Activated T-cell treated with anti-CD3 and anti-CD28 coated beads, Interleukin-2, amount 50 U/mL, for 4 hours (primary cell): Measurements from ENCODE around the gene SREBF2. TPM values are rescaled to one million over a fixed set of nuclear protein-coding genes. Genes with fewer than 3 reads are reported as not detected.
"Not testable (repeated sequence)": the region's sequence is repeated elsewhere in the genome, so short reads cannot be mapped to it uniquely, and the experiment has no call there.

Experiments used
- ATAC-seq, 2 donors: fragments of 200-7000 bp; cut with Tn5 transposase; one replicate each; pipeline ENCODE4 v1.10.0; 2021
- DNase-seq: peaks from one replicate; pipeline ENCODE4 v3.0.0-alpha.2; 2020
- H3K27me3 Mint-ChIP-seq: one replicate; pipeline ENCODE4 v1.8.0; 2021; ENCODE audit warnings: low read depth, mixed read lengths
- H3K36me3 Mint-ChIP-seq: one replicate; pipeline ENCODE4 v1.8.0; 2022; ENCODE audit warnings: mixed read lengths; ENCODE audit not compliant: insufficient read depth
- H3K4me1 Mint-ChIP-seq: one replicate; pipeline ENCODE4 v1.8.0; 2021; ENCODE audit warnings: low read depth, mixed read lengths
- H3K4me3 Mint-ChIP-seq: one replicate; pipeline ENCODE4 v1.8.0; 2021; ENCODE audit warnings: mild to moderate bottlenecking, moderate library complexity, mixed read lengths
- H3K9me3 Mint-ChIP-seq: one replicate; pipeline ENCODE4 v1.8.0; 2021; ENCODE audit warnings: mixed read lengths
- total RNA-seq, 3 donors: library from RNA; stranded (reverse); gene quantifications; one replicate each; pipeline ENCODE4 v1.2.1, GENCODE V29; 2021

The SREBF2 gene
- total RNA-seq, 3 donors from 2014 or later: 123 to 178 (median 155) TPM

DNA sequence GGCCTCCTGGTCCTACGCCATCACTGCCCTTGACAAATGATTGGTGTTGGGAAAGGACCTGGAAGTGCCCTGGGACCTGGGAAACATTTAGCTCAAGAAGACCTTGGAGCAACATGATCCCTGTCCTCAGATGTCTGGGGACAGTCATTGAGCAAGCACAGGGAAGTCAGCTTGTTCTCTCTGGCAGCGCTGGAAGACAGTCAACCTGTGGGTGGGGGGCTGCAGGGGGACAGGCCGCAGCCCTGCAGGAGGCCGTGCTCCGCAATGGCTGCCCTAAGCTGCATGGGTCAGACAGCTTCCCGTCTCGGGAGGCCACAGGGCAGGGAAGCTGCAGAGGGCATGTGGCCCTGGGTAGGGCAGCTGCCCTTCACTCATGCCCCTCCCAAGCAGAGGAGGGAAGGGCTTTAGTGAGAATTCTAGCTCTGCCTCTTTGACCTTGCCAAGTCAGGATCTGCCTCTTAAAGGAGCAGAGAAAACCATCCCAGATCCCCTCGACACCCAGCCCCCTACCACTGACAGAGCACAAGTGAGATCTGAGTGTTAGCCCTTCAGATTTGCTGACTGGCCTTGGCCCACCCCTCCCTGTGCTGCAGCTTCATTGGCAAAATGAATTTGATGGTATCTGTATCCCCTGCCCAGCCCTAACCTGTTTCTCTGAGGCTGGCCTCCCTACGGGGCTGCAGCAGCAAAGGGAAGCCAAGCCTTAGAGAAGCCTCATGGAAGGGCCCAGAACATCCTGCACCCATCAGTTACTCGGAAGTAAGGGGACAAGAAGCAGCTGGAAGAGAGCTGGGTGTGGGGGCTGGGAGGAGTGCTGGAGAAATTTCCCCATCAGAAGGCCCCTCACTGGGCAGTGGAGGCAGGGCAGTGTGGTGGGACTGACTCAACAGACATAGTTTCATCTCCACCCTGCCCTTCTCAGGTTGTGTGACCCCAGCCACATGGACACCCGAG is 6.2 kb upstream of the SREBF2 start:
- no peak for ATAC-seq
- H3K36me3 Mint-ChIP-seq: peaks cover 11% of the 10 kb centered on the region
- no peaks in the 10 kb centered on the region for H3K27me3 Mint-ChIP-seq

DNA sequence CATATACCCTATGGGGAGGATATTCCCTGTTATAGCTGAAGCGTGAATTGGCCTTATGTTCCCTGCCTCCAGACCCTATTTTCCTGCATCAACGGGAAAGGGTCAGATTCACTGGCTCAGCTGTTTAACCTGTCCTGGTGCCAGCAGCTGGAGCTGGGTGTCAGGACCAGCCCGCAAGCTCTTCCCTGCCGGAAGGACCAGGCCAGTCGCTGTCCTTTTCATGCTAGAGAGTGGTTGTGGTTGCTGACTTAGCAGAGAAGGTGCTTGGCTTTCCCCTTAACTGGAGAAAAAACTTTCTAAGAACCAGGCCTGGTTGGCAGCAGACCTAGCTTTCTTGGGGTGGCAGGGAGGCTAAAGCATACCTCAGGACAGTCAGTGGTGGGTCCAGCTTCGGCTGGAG is 5.2 kb upstream of the SREBF2 start:
- Mint-ChIP-seq H3K4me3 (no peak overlapping the region), H3K9me3 (no peaks in the 10 kb centered on the region), H3K27me3 (no peaks in the 10 kb centered on the region), H3K4me1 (peaks cover 42% of the 10 kb centered on the region), H3K36me3 (peaks cover 11% of the 10 kb centered on the region)
- no peak for DNase-seq
- no peak for ATAC-seq

More for the DNA sequence above, 6.2 kb upstream of the SREBF2 start:
- no peak for DNase-seq
- H3K4me3 Mint-ChIP-seq: no peak overlapping the region
- no peaks in the 10 kb centered on the region for H3K9me3 Mint-ChIP-seq
- H3K4me1 Mint-ChIP-seq: peaks cover 42% of the 10 kb centered on the region

DNA sequence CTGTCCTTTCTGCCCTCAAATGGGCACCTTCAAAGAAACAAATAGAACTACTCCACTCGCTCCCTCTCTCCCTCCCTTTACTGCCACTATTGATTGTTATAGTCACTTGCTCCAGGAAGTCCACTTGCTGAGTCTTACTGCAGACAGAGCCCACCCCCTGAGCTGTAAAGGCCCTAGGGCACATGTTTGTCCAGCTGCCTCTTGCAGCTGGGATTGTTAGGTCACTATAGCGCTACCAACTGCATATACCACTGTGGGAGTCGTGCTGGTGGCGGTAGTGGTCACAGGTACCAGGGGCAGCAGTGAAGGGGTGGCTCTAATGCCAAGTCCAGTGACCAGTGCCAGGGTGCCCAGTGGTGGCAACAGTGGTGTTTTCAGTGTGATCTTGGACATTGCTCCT is 4.4 kb upstream of the SREBF2 start:
- Mint-ChIP-seq H3K27me3 (no peaks in the 10 kb centered on the region), H3K4me1 (peaks cover 36% of the 10 kb centered on the region), H3K9me3 (no peaks in the 10 kb centered on the region), H3K4me3 (no peak overlapping the region), H3K36me3 (peaks cover 10% of the 10 kb centered on the region)
- DNase-seq (no peak), ATAC-seq (no peak)

DNA sequence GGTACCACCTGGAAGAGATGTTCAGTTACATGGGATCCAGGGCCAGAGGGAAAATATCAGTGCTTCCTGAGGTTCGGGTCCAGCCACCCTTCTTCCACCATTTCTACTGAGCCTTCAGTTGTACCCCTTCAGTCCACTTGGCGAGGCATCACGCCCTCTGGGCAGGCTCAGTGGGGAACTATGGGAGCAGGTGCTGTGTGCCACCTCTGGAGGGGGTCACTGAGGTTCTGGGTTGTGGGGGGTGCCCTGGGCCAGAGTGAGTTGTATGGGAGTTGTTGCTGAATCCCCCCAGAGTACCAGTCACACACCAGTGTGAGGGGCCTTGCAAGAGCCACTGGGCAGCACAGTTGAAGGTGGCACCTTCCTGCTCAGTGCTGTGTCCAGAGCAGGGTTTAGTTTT is 2.7 kb upstream of the SREBF2 start:
- H3K4me3 Mint-ChIP-seq: no peak overlapping the region
- DNase-seq: no peak
- peaks cover 39% of the 10 kb centered on the region for H3K4me1 Mint-ChIP-seq
- no peaks in the 10 kb centered on the region for H3K9me3 Mint-ChIP-seq
- peaks cover 13% of the 10 kb centered on the region for H3K36me3 Mint-ChIP-seq
- no peak for ATAC-seq
- no peaks in the 10 kb centered on the region for H3K27me3 Mint-ChIP-seq

DNA sequence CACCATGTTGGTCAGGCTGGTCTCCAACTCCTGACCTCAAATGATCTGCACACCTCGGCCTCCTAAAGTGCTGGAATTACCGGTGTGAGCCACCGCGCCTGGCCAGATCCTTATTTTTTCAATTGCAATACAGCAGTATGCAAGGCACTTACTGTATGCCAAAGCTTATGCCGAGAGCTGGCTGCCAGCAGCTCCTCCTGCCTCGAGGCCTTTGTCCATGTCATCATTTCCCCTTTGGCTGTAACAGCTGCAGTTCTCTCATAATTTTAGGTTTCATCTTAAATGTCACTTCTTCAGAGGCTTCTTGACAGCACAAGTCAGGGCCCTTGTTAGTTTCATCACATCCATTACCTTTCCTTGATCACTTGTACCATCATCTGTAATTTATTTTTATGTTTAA is 1.5 kb upstream of the SREBF2 start:
- H3K9me3 Mint-ChIP-seq: no peaks in the 10 kb centered on the region
- peak overlapping the region; percentile 97 for H3K4me3 Mint-ChIP-seq
- ATAC-seq (no peak), DNase-seq (no peak)
- H3K27me3 Mint-ChIP-seq: no peaks in the 10 kb centered on the region
- peaks cover 17% of the 10 kb centered on the region for H3K36me3 Mint-ChIP-seq
- peaks cover 42% of the 10 kb centered on the region for H3K4me1 Mint-ChIP-seq

DNA sequence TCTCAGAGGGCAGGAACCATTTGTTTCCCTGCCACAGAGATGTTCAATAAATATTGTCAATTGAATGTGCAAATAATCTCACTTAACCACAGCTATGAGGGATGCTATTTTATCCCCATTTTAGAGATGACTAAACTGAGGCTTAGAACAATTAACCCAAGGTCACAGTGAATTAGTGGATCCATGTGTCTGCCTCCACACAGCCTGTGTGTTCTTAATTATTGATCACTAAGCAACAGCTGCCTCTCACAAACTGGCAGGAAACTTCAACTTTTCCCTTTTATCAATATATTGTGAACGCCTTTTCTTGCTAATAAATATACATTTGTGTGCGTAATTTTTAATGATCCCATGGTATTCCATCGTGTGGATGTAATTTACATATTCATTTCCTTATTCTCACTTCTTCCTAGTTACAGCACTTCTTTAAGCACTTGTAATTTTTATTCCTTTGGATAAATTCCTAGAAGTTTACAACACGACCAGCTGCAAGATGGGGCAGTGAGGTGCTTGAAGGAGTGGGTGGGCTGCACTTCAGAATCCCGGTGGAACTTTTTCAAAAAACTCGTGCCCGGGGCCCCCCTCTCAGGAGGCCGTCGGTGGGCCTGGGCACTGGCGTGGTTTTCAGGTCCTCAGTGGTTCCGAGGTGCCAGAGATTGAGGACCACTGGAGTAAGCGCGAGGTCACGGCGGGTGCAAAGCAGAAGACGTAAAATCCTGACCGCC is 915 bp upstream of the SREBF2 start:
- Mint-ChIP-seq H3K4me1 (peaks cover 48% of the 10 kb centered on the region), H3K9me3 (no peaks in the 10 kb centered on the region), H3K36me3 (peaks cover 23% of the 10 kb centered on the region), H3K27me3 (no peaks in the 10 kb centered on the region), H3K4me3 (peak overlapping the region; percentile 97)
- no peak for ATAC-seq
- no peak for DNase-seq

DNA sequence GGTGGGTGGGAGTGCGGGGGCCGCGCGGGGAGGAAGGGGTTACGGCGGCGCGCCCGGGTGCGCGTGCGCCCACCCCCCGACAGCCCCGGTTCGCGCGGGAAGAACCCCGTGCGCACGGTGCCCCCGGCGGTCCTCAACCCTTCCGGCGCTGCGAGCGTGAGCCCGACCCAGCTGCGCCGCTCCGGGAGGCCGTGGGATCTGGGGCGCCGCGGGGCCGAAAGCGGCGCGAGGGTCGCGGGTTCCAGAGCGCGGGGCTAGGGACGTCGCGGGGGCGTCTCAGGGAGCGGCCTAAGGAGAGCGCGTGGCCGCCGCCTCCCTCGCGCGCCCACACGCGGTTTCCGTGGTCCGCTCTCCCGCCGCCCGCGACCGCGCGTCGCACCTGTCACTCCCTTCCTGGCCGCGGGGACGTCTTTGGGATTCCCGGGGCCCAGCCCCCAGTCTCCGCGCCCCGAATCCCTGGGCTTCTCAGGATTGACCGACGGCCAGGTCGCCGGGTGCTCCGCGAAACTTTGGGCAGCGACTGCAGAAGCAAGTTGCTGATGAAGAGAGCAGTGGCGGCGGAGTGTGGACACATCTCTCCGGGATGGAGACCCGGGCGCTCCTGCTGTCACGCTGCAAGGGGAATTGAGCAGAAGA is 582 bp downstream of the SREBF2 start:
- ATAC-seq (peak; percentile 45 to 47), DNase-seq (peak; percentile 35)
- Mint-ChIP-seq H3K9me3 (no peaks in the 10 kb centered on the region), H3K36me3 (peaks cover 29% of the 10 kb centered on the region), H3K27me3 (no peaks in the 10 kb centered on the region), H3K4me3 (peak overlapping the region; percentile 97), H3K4me1 (peaks cover 54% of the 10 kb centered on the region)

DNA sequence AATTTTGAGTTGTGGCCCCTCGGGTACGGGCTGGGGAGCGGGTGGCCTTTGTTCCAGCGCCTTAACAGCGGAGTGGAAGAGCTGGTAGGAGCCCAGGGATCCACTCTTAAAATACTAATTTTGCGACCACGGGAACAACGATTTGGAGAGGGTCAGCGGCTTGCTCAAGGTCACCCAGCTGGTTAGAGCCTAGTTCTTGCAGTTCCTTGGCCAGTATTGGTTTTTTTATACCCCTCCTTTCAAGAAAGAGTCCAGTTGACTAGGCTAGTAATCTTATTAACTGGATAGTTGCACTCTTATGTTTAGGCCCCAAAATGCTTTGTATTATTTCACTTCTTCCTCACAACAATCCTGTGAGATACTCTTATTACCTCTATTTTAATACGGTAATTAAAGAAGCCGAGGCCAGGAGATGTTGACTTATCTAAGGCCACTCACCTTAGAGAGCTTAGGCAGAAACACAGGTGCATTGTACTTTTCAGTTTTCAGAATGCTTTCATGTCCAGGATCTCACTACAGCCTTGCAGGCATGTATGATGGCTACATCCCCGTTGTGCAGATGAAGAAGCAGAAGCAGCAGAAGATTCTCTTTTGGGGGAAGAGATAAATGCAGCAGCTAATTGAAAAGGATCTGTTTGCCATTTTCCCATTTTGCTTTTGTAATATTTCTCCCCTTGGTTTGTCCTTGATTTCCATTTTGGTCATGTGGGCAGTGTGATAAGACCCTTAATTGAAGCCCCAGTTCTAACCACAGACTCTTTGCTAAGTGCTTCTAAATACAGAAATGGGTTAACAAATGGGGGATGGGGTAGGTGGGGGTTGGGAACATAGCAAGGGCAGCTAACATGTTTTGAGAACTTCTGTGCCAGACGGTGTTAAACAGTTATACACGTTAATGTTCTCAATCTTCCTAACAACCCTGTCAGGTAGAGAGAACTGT is 1.4 kb downstream of the SREBF2 start:
- ATAC-seq: no peak
- no peaks in the 10 kb centered on the region for H3K9me3 Mint-ChIP-seq
- no peak for DNase-seq
- H3K27me3 Mint-ChIP-seq: no peaks in the 10 kb centered on the region
- H3K4me1 Mint-ChIP-seq: peaks cover 58% of the 10 kb centered on the region
- H3K36me3 Mint-ChIP-seq: peaks cover 37% of the 10 kb centered on the region
- H3K4me3 Mint-ChIP-seq: peak overlapping the region; percentile 97

DNA sequence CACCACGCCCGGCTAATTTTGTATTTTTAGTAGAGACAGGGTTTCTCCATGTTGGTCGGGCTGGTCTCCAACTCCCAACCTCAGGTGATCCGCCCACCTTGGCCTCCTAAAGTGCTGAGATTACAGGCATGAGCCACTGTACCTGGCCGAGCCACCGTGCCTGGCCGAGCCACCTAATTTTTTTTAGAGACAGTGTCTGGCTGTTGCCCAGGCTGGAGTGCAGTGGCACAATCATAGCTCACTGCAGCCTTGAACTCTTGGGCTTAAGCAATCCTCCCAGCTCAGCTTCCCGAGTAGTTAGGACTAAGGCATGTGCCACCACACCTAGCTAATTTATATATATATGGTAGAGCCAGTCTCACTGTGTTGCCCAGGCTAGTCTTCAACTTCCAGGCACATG is 2.6 kb downstream of the SREBF2 start:
- H3K27me3 Mint-ChIP-seq, ATAC-seq, H3K9me3 Mint-ChIP-seq, DNase-seq: not testable (repeated sequence)
- peaks cover 44% of the 10 kb centered on the region for H3K36me3 Mint-ChIP-seq
- peaks cover 65% of the 10 kb centered on the region for H3K4me1 Mint-ChIP-seq
- peak overlapping the region; percentile 42 for H3K4me3 Mint-ChIP-seq

- no peak for ATAC-seq
- no peak for DNase-seq
- Mint-ChIP-seq H3K27me3 (no peaks in the 10 kb centered on the region), H3K4me1 (peaks cover 65% of the 10 kb centered on the region), H3K9me3 (no peaks in the 10 kb centered on the region), H3K4me3 (no peak overlapping the region), H3K36me3 (peaks cover 48% of the 10 kb centered on the region)
Measured at GRCh38 chr22:41836551-41836950, 3.6 kb downstream of the SREBF2 start.

GRCh38 chr22:41838842-41839618 is 6.1 kb downstream of the SREBF2 start:
- no peak for DNase-seq
- Mint-ChIP-seq H3K36me3 (peaks cover 52% of the 10 kb centered on the region), H3K27me3 (no peaks in the 10 kb centered on the region), H3K4me3 (no peak overlapping the region), H3K4me1 (peaks cover 71% of the 10 kb centered on the region), H3K9me3 (no peaks in the 10 kb centered on the region)
- no peak for ATAC-seq

GRCh38 chr22:41840216-41840615 is 7.3 kb downstream of the SREBF2 start:
- Mint-ChIP-seq H3K36me3 (peaks cover 48% of the 10 kb centered on the region), H3K4me1 (peaks cover 74% of the 10 kb centered on the region), H3K27me3 (no peaks in the 10 kb centered on the region), H3K4me3 (no peak overlapping the region), H3K9me3 (no peaks in the 10 kb centered on the region)
- ATAC-seq (no peak), DNase-seq (no peak)

- no peaks in the 10 kb centered on the region for H3K9me3 Mint-ChIP-seq
- H3K4me1 Mint-ChIP-seq: peaks cover 79% of the 10 kb centered on the region
- no peak overlapping the region for H3K4me3 Mint-ChIP-seq
- DNase-seq: no peak
- ATAC-seq: no peak
- H3K36me3 Mint-ChIP-seq: peaks cover 51% of the 10 kb centered on the region
- H3K27me3 Mint-ChIP-seq: no peaks in the 10 kb centered on the region
Measured at GRCh38 chr22:41841085-41841712, 8.3 kb downstream of the SREBF2 start.
